ENCODE measurements around the gene BNIP5.

Gene BNIP5

GRCh38 chr6:36309203-36309602 is 27.5 kb downstream of the BNIP5 start:
- no peak overlapping the region for H3K4me3 ChIP-seq (ENCODE audit: low read length)
- DNase-seq (ENCODE audit: low read depth, low spot score), result no peak

- no peak overlapping the region for H3K4me3 ChIP-seq (ENCODE audit: low read length)
- DNase-seq (ENCODE audit: low read depth, low spot score), result no peak
Measured at GRCh38 chr6:36308514-36308913, 28.2 kb downstream of the BNIP5 start.

DNA sequence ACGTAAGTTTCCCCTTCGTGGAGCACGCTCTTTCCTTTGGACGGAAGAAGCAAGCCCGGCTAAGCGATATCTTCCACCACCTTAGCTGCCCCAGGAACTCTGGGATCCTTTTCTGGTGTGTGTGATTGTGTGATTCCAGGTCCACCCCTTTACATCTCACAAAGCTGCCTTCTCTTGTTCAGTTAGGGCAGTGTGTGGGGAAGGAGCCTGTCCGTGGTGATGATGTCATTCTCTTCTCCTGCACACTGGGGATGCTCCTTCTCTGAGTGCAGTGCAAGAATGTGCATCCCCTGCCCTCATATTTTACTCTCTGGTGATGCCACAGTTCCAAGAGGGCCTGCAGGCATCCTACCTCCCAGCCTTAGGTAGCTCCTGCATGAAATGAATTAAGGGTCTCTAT is 30.3 kb downstream of the BNIP5 start:
- no peak for DNase-seq (ENCODE audit: low read depth, low spot score)
- no peak overlapping the region for H3K4me3 ChIP-seq (ENCODE audit: low read length)

GRCh38 chr6:36305885-36306284 is 30.8 kb downstream of the BNIP5 start:
- DNase-seq (ENCODE audit: low read depth, low spot score), result no peak
- no peak overlapping the region for H3K4me3 ChIP-seq (ENCODE audit: low read length)

GRCh38 chr6:36302227-36302976 is 34.3 kb downstream of the BNIP5 start:
- DNase-seq (ENCODE audit: low read depth, low spot score), result peak; percentile 94
- no peak overlapping the region for H3K4me3 ChIP-seq (ENCODE audit: low read length)

- no peak overlapping the region for H3K4me3 ChIP-seq (ENCODE audit: low read length)
- DNase-seq (ENCODE audit: low read depth, low spot score), result no peak
Measured at GRCh38 chr6:36301781-36302180, 34.9 kb downstream of the BNIP5 start.

DNA sequence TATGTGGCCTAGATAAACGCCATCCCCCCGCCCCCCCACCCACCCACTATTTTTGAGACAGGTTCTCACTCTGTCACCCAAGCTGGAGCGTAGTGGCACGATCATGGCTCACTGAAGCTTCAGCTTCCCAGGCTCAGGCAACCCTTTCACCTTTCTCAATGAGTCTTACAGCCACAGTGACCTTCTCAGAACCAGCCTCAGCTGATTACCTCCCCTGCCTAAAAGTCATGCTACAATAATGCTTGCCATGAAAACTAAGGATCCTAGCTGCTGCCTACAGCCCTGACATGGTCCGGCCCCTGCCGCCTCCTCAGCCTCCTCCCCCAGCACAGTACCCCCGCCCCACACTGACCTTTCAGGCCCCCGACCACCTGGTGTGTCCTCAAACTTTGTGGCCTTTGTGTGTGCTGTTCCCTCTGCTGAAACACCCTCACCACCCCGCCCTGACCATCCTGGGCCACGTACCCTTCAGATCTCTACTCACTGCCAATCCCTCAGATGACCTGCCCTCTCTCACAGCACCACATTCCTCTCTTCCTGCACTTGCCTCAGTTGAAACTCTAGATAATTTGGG is 35.5 kb downstream of the BNIP5 start:
- H3K4me3 ChIP-seq (ENCODE audit: low read length), result no peak overlapping the region
- no peak for DNase-seq (ENCODE audit: low read depth, low spot score)

GRCh38 chr6:36298027-36298426 is 38.7 kb downstream of the BNIP5 start:
- DNase-seq (ENCODE audit: low read depth, low spot score), result no peak
- H3K4me3 ChIP-seq (ENCODE audit: low read length), result no peak overlapping the region

- DNase-seq (ENCODE audit: low read depth, low spot score), result no peak
- no peak overlapping the region for H3K4me3 ChIP-seq (ENCODE audit: low read length)
Measured at GRCh38 chr6:36297511-36297910, 39.2 kb downstream of the BNIP5 start.

DNA sequence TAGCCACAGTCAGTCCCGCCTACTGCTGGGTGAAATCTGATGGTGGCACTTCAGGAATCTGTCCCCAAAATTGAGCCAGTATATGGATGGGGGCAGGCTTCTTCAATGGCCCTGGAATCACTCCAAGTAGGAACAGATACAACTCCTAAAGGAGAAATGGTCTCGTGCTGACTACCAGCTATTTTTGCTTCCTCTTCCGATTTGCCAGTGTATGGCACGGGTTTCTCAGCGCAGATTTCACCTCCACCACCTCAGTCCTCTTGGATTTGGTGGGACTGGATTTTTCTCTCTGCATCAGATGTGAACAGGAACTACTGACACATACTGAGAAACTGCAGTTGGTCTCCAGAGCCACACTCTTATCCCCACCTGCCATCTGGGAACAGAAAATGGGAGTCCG is 39.6 kb downstream of the BNIP5 start:
- no peak for DNase-seq (ENCODE audit: low read depth, low spot score)
- H3K4me3 ChIP-seq (ENCODE audit: low read length), result no peak overlapping the region

DNA sequence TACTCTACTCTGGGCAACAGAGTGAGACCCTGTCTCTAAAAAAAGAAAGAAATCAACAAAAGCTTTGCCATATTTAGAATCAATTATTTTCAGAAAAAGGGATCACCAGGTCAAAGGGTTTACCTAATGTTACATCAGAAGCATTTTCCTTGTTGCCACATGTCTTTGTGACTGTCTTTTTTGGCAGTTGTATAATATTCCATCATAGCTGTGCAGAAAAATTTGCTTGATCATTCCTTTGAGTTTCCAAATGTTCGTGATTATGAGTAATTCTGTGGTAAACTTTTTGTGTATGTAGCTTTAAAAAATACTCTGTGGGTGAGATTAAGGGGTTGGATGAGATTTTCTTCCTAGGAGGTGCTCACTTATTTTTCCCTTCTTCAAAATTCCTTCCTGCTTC is 40.4 kb downstream of the BNIP5 start:
- no peak for DNase-seq (ENCODE audit: low read depth, low spot score)
- H3K4me3 ChIP-seq (ENCODE audit: low read length), result no peak overlapping the region

- no peak for DNase-seq (ENCODE audit: low read depth, low spot score)
- no peak overlapping the region for H3K4me3 ChIP-seq (ENCODE audit: low read length)
Measured at GRCh38 chr6:36292170-36292569, 44.5 kb downstream of the BNIP5 start.

DNA sequence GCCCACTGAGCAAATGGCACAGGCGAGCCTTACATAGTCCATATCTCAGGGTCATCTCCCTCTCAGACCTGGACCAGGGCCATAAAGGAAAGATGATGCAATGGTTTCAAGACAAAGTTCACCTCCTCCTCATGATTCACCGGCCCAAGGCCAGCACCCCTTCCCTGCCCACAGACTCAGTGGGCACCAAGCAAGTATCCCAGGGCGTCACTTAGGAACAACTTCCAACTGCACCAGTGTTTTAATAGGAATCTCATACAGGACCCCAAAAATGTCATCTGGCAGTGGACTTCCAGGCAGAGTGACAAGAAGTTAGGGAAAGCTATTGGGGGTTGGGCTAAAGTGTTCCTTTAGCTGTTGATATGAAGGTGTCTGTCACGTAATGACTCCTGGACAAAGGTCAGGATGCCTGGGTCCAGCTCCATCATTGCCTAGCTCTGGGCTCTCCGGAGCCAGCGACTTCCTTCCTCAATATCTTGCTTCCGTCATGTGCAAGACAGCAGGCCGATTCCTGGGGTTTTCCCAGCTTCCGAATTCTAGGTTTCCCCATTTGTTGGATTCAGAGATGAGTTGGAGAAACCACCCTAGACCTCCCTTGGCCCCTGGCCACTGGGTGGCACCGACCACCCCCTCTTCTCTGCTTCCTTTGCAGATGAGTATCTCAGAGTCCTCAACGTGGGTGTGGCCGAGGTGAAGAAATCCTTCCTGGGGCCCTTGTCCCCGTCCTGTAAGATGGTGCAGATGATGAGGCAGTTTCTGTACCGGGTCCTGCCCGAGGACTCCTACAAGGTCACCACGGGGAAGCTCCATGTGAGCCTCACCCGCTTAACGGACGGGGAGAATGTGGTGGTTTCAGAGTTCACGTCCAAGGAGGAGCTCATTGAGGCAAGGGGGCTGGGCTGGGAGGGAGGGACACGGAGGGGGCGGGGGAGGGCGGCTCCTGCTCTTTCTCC is 45.7 kb downstream of the BNIP5 start:
- DNase-seq (ENCODE audit: low read depth, low spot score), result no peak
- H3K4me3 ChIP-seq (ENCODE audit: low read length), result no peak overlapping the region

DNA sequence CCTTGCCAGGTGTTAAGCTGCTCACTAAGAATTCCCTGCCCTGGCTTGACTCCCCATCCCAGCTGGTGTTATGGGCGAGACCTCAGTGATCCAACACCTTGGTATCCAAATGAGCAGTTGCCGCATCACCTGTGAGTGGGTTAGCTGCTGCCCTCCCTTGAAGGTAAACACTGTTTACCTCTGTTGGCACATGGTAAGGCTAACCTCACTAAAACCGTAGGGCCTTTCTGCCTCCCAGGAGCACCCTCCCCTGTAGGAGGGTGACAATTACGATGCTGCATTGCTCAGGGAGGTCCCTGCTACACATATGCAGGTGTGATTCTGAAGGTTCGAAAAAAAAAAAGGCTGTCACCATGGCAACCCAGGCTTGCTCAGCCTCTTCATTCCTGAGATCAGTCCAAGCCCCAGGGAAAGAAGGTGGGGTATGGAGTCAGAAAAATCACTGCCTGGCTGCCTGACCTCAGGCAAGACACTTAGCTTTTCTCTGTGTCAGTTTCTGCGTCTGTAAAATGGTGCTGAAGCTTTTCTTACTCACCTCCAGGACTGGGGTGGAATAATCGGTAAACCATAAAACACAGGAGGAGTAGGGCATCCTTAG is 47.3 kb downstream of the BNIP5 start:
- DNase-seq (ENCODE audit: low read depth, low spot score), result no peak
- no peak overlapping the region for H3K4me3 ChIP-seq (ENCODE audit: low read length)

DNA sequence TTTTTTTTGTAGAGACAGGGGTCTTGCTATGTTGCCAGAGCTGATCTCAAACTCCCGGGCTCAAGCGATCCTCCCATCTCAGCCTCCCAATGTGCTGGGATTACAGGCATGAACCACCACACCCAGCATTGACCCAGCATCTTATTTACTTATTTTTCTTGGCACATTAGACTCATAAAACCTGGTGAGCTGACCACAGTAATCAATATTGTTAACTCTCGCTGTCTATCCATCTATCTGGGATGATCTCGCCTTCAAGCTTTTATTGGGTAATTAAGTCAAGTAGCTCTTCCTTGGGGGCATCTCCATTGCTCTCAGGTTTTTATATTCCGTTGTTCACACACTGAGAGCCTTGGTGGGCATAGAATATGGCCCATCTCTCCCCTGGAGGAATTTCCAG is 49.8 kb downstream of the BNIP5 start:
- H3K4me3 ChIP-seq (ENCODE audit: low read length), result no peak overlapping the region
- DNase-seq (ENCODE audit: low read depth, low spot score), result no peak

GRCh38 chr6:36285797-36286196 is 50.9 kb downstream of the BNIP5 start:
- no peak overlapping the region for H3K4me3 ChIP-seq (ENCODE audit: low read length)
- no peak for DNase-seq (ENCODE audit: low read depth, low spot score)

GRCh38 chr6:36285187-36285671 is 51.5 kb downstream of the BNIP5 start:
- H3K4me3 ChIP-seq (ENCODE audit: low read length), result no peak overlapping the region
- no peak for DNase-seq (ENCODE audit: low read depth, low spot score)

DNA sequence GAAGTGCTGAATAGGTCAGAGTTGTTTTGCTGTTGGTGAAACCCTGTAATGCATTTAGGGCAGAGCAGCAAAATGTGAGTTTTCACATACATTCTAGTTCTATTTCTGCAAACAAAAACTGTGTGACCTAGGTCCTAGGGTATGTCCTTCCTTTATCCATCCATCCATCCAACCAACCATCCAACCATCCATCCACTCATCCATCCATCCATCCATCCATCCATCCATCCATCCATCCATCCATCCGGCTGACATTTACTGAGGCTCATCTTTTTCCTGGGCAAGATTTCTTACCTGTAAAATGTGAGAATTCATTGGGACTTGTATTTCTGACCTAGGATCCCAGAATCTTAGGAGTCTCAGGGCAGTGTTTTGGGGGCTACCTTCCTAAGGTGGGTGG is 52.3 kb downstream of the BNIP5 start:
- H3K4me3 ChIP-seq (ENCODE audit: low read length), result no peak overlapping the region
- DNase-seq (ENCODE audit: low read depth, low spot score), result no peak

- no peak overlapping the region for H3K4me3 ChIP-seq (ENCODE audit: low read length)
- DNase-seq (ENCODE audit: low read depth, low spot score), result no peak
Measured at GRCh38 chr6:36283608-36284007, 53.1 kb downstream of the BNIP5 start.

- DNase-seq (ENCODE audit: low read depth, low spot score), result no peak
- H3K4me3 ChIP-seq (ENCODE audit: low read length), result no peak overlapping the region
Measured at GRCh38 chr6:36280983-36281382, 55.7 kb downstream of the BNIP5 start.

All from Jurkat, Clone E6-1 (cell line).